H1 (cell line): ENCODE data around the gene HLA-DMB. TPM values are rescaled to one million over a fixed set of nuclear protein-coding genes. Genes with fewer than 3 reads are reported as not detected.

Experiments used
- CTCF ChIA-PET: fragments of 300-600 bp; sonication (Branson Sonifier 250); formaldehyde crosslinking; loops from one replicate; lab custom pipeline; 2021; ENCODE audit not compliant: partially characterized antibody; lab: Charles Lee
- POLR2A ChIA-PET: fragments of 300-600 bp; sonication (Branson Sonifier 250); formaldehyde crosslinking; loops from one replicate; lab custom pipeline; 2021; ENCODE audit warnings: inconsistent platforms; ENCODE audit not compliant: partially characterized antibody; lab: Charles Lee
- DNase-seq, 2 experiments: peaks; one replicate each; pipeline versions ENCODE4 v3.0.0 to v3.0.0-alpha.2; 2010 to 2022; ENCODE audit warnings: low spot score in 2 of 2, low read depth in 1 of 2, mixed read lengths in 1 of 2
- FAIRE-seq: peaks from 2 replicates; lab custom pipeline; 2011; peaks lifted over from hg19 to GRCh38; lab: Jason Lieb, UNC
- H2AFZ ChIP-seq: 2 replicates; pipeline ENCODE4 v1.8.1; 2012; ENCODE audit warnings: low read length, inconsistent platforms
- H2AK5ac ChIP-seq: 2 replicates; pipeline ENCODE4 v1.6.1; 2013; ENCODE audit warnings: low read depth, low read length
- H2BK120ac ChIP-seq: replicated peaks from 2 replicates; pipeline ENCODE3; 2013; ENCODE audit warnings: low read depth, low read length, inconsistent platforms
- H2BK12ac ChIP-seq: 2 replicates; pipeline ENCODE4 v1.6.1; 2013; ENCODE audit warnings: low read depth, low read length
- H2BK15ac ChIP-seq: 2 replicates; pipeline ENCODE4 v1.6.1; 2013; ENCODE audit warnings: low read length
- H2BK20ac ChIP-seq: 2 replicates; pipeline ENCODE4 v1.6.1; 2013; ENCODE audit warnings: low read length
- H2BK5ac ChIP-seq: 2 replicates; pipeline ENCODE4 v1.6.1; 2013; ENCODE audit warnings: low read depth, low read length
- H3K14ac ChIP-seq: 2 replicates; pipeline ENCODE4 v1.6.1; 2013; ENCODE audit warnings: inconsistent platforms; ENCODE audit not compliant: insufficient read length
- H3K18ac ChIP-seq: 2 replicates; pipeline ENCODE4 v1.6.1; 2013; ENCODE audit warnings: low read length; ENCODE audit errors: extremely low read depth
- H3K23ac ChIP-seq: 2 replicates; pipeline ENCODE4 v1.6.1; 2013; ENCODE audit warnings: inconsistent platforms; ENCODE audit not compliant: insufficient read length
- H3K23me2 ChIP-seq: 2 replicates; pipeline ENCODE4 v1.6.1; 2013; ENCODE audit warnings: low read depth, low read length
- H3K27ac ChIP-seq: 2 replicates; pipeline ENCODE4 v1.6.1; 2011; ENCODE audit warnings: low read depth, low read length, inconsistent platforms
- H3K27me3 ChIP-seq, 4 experiments: replicated peaks in 1 of 4; 1 replicate in 1 of 4; 2 replicates in 3 of 4; pipeline versions ENCODE4 v1.6.1 to v1.8.1; 2011 to 2013; ENCODE audit warnings: low read length in 3 of 4, mild to moderate bottlenecking in 3 of 4, inconsistent platforms in 2 of 4, mixed read lengths in 2 of 4, moderate library complexity in 1 of 4; ENCODE audit not compliant: control insufficient read depth in 3 of 4, insufficient read depth in 3 of 4; ENCODE audit errors: extremely low read depth in 1 of 4
- H3K36me3 ChIP-seq, 4 experiments: 2 replicates each; pipeline versions ENCODE4 v1.6.1 to v1.8.1; 2011 to 2013; ENCODE audit warnings: mild to moderate bottlenecking in 4 of 4, low read length in 3 of 4, moderate library complexity in 2 of 4, control low read depth in 1 of 4, inconsistent platforms in 1 of 4; ENCODE audit not compliant: insufficient read depth in 4 of 4, control insufficient read depth in 2 of 4
- H3K4ac ChIP-seq: replicated peaks from 2 replicates; pipeline ENCODE3; 2013; ENCODE audit warnings: low read length, low read depth, mixed read lengths, inconsistent platforms; ENCODE audit not compliant: insufficient read length
- H3K4me1 ChIP-seq, 4 experiments: replicated peaks in 1 of 4; 1 replicate in 1 of 4; 2 replicates in 3 of 4; pipeline versions ENCODE4 v1.6.1 to v1.8.1; 2011 to 2013; ENCODE audit warnings: low read length in 3 of 4, inconsistent platforms in 2 of 4, mixed read lengths in 1 of 4; ENCODE audit not compliant: insufficient read depth in 4 of 4, control insufficient read depth in 3 of 4
- H3K4me2 ChIP-seq, 2 experiments: 2 replicates each; pipeline versions ENCODE4 v1.6.1 to v1.8.1; 2011 to 2013; ENCODE audit warnings: low read depth in 2 of 2, low read length in 2 of 2, control low read depth in 1 of 2, inconsistent platforms in 1 of 2, mild to moderate bottlenecking in 1 of 2; ENCODE audit not compliant: insufficient read depth in 1 of 2
- H3K4me3 ChIP-seq, 4 experiments: fragments of 200-600, 300-600 bp in 1 of 4; sonication (generic), shearing (Covaris generic), sonication (Bioruptor Twin) in 1 of 4; 2 replicates each; pipeline versions ENCODE4 v1.5.1 to v1.8.1; 2011 to 2016; ENCODE audit warnings: low read length in 4 of 4, low read depth in 3 of 4, control low read depth in 2 of 4, inconsistent platforms in 2 of 4, mild to moderate bottlenecking in 2 of 4, mixed read lengths in 1 of 4, moderate library complexity in 1 of 4; ENCODE audit not compliant: insufficient read depth in 2 of 4; ENCODE audit errors: extremely low read depth in 1 of 4
- H3K56ac ChIP-seq: replicated peaks from 2 replicates; pipeline ENCODE3; 2013; ENCODE audit warnings: low read depth, mild to moderate bottlenecking, mixed read lengths, low read length, inconsistent platforms; ENCODE audit not compliant: insufficient read length
- H3K79me1 ChIP-seq: 2 replicates; pipeline ENCODE4 v1.6.1; 2013; ENCODE audit warnings: low read depth, low read length, control low read depth
- H3K79me2 ChIP-seq, 2 experiments: 2 replicates each; pipeline versions ENCODE4 v1.6.1 to v1.8.1; 2012 to 2013; ENCODE audit warnings: low read length in 2 of 2, mild to moderate bottlenecking in 2 of 2, inconsistent platforms in 1 of 2; ENCODE audit not compliant: insufficient read depth in 2 of 2, control insufficient read depth in 1 of 2
- H3K9ac ChIP-seq, 4 experiments: replicated peaks in 1 of 4; 1 replicate in 1 of 4; 2 replicates in 3 of 4; pipeline versions ENCODE4 v1.6.1 to v1.8.1; 2011 to 2013; ENCODE audit warnings: low read depth in 3 of 4, low read length in 3 of 4, control low read depth in 2 of 4, mild to moderate bottlenecking in 2 of 4, moderate library complexity in 2 of 4, inconsistent platforms in 1 of 4; ENCODE audit errors: extremely low read depth in 1 of 4
- H3K9me3 ChIP-seq, 2 experiments: 2 replicates each; pipeline versions ENCODE4 v1.6.1 to v1.8.1; 2012 to 2013; ENCODE audit warnings: mild to moderate bottlenecking in 2 of 2, moderate library complexity in 2 of 2, control low read depth in 1 of 2, inconsistent platforms in 1 of 2, low read depth in 1 of 2, low read length in 1 of 2, mixed read lengths in 1 of 2; ENCODE audit not compliant: insufficient read depth in 2 of 2
- H4K20me1 ChIP-seq, 2 experiments: replicated peaks in 1 of 2; 2 replicates each; pipeline versions ENCODE3 to v1.8.1; 2011 to 2013; ENCODE audit warnings: inconsistent platforms in 2 of 2, low read length in 2 of 2, mild to moderate bottlenecking in 1 of 2; ENCODE audit not compliant: insufficient read depth in 2 of 2, control insufficient read depth in 1 of 2
- H4K5ac ChIP-seq: 2 replicates; pipeline ENCODE4 v1.6.1; 2013; ENCODE audit warnings: low read length, low read depth, mixed read lengths, inconsistent platforms; ENCODE audit not compliant: insufficient read length
- H4K8ac ChIP-seq: 2 replicates; pipeline ENCODE4 v1.8.0; 2013; ENCODE audit warnings: mild to moderate bottlenecking, moderate library complexity, low read length, inconsistent platforms; ENCODE audit not compliant: insufficient read depth; ENCODE audit errors: extremely low read depth
- H4K91ac ChIP-seq: replicated peaks from 2 replicates; pipeline ENCODE3; 2013; ENCODE audit warnings: low read length, mixed read lengths, inconsistent platforms; ENCODE audit not compliant: insufficient read length
- JUN ChIP-seq: IDR thresholded peaks from 2 replicates; pipeline ENCODE4 v1.6.1; 2011; ENCODE audit warnings: low read depth, mild to moderate bottlenecking, improper control_type of control experiment, low read length
- KDM4A ChIP-seq: IDR thresholded peaks from one replicate; pipeline ENCODE4 v1.7.1; 2012; ENCODE audit warnings: low read depth, mild to moderate bottlenecking, moderate library complexity, low read length, inconsistent platforms; ENCODE audit not compliant: severe bottlenecking
- NANOG ChIP-seq: IDR thresholded peaks from 2 replicates; pipeline ENCODE4 v1.6.1; 2011; ENCODE audit warnings: low read length, low read depth, mild to moderate bottlenecking, inconsistent platforms; ENCODE audit not compliant: insufficient read depth, poor library complexity, severe bottlenecking
- RNF2 ChIP-seq: fragments of 200-900, 300-1000 bp; sonication (generic); IDR thresholded peaks from 2 replicates; pipeline ENCODE4 v1.7.1; 2016; ENCODE audit warnings: borderline replicate concordance, low read depth, mild to moderate bottlenecking, antibody characterized with exemption, low read length; ENCODE audit not compliant: poor library complexity, severe bottlenecking; ENCODE audit errors: missing control alignments
- RXRA ChIP-seq: IDR thresholded peaks from 2 replicates; pipeline ENCODE4 v1.6.1; 2011; ENCODE audit warnings: low read depth, mild to moderate bottlenecking, low read length, moderate library complexity; ENCODE audit not compliant: insufficient read depth
- TAF1 ChIP-seq: IDR thresholded peaks from 2 replicates; pipeline ENCODE4 v1.6.1; 2011; ENCODE audit warnings: mild to moderate bottlenecking, low read depth, low read length
- TEAD4 ChIP-seq: IDR thresholded peaks from 2 replicates; pipeline ENCODE4 v1.6.1; 2012; ENCODE audit warnings: low read depth, low read length, inconsistent platforms, mixed read lengths
- WGBS, 2 experiments: shearing (Covaris generic) in 1 of 2; methylation state at CpG; one replicate each; pipeline versions ENCODE4 v1.1.6 to v1.1.7; 2013 to 2015; ENCODE audit warnings: low lambda C conversion rate in 2 of 2, mixed read lengths in 2 of 2, inconsistent platforms in 1 of 2, low coverage in 1 of 2, missing lambda C conversion rate in 1 of 2; ENCODE audit not compliant: insufficient replicate concordance in 2 of 2, insufficient coverage in 1 of 2, insufficient read length in 1 of 2; ENCODE audit errors: extremely low coverage in 1 of 2, missing lambda C conversion rate in 1 of 2; 5-methylcytosine and 5-hydroxymethylcytosine counted together
- polyA plus RNA-seq, 7 experiments: library from polyadenylated mRNA; depleted of rRNA in 3 of 7; stranded (reverse) in 5 of 7; unstranded in 2 of 7; fragments of >200 nt in 5 of 7; fragments of 200-250 nt in 2 of 7; gene quantifications; 1 replicate in 5 of 7; 2 replicates in 1 of 7; 4 replicates in 1 of 7; pipeline versions ENCODE4 v1.2.1 to v1.2.3, GENCODE V29; 2011 to 2013; ENCODE audit warnings: missing spikeins in 2 of 7, mixed read lengths in 2 of 7
- total RNA-seq: library from RNA; stranded (reverse); fragmentation: NEBNext Ultra II Directional; extraction: Animal tissue kit (Norgen Biotek cat#: 25700); gene quantifications from 2 replicates; pipeline ENCODE4 v1.2.1, GENCODE V29; 2021

HLA-DMB gene
- total and polyA plus RNA-seq, 2 of the 8 experiments (the other 6 are each of a cell fraction or from before 2014, with no cell fraction given): 2.7 to 4.7 TPM

DNA sequence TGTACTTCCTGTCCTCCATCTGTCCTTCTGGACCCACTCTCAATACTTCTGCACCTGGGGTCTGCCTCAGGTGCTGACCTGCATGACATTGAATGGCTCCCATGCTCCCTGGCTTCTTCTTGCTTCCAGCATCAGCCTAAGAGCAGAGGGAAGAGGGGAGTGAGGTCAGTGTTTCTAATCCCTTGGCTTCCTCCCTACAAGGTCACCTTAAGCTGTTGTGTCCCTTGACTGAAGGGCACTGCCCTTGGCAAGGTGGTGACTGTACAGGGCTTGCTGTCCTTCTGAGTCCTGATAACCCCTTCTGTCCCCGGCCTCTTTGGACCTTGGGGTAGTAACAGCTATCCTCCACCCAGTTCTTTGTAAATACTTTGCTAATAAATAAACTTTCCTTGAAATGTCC is 9.6 kb downstream of the HLA-DMB start:
- Histone ChIP-seq H4K91ac (no peak overlapping the region), H3K4me2 (no peak overlapping the region), H2BK120ac (no peak overlapping the region), H2BK5ac (no peak overlapping the region), H3K23ac (no peak overlapping the region), H3K18ac (no peak overlapping the region), H3K4ac (no peak overlapping the region), H4K8ac (no peak overlapping the region), H3K14ac (no peak overlapping the region), H3K79me2 (no peaks in the 10 kb centered on the region), H3K56ac (no peak overlapping the region), H2AFZ (no peak overlapping the region), H3K36me3 (no peaks in the 10 kb centered on the region), H2BK12ac (no peak overlapping the region), H3K4me1 (no peaks in the 10 kb centered on the region), H3K27ac (no peak overlapping the region), H2BK20ac (no peak overlapping the region), H4K5ac (no peak overlapping the region), H2BK15ac (no peak overlapping the region), H3K4me3 (no peak overlapping the region), H3K79me1 (no peaks in the 10 kb centered on the region), H3K23me2 (no peaks in the 10 kb centered on the region), H3K9ac (no peak overlapping the region), H2AK5ac (no peak overlapping the region), H4K20me1 (no peaks in the 10 kb centered on the region), H3K27me3 (no peaks in the 10 kb centered on the region), H3K9me3 (no peaks in the 10 kb centered on the region; a peak in 1 of 4 replicates)
- TF ChIP-seq RNF2: no peak
- no peak for TF ChIP-seq KDM4A
- no peak for TF ChIP-seq TAF1
- no peak for TF ChIP-seq RXRA
- no peak for TF ChIP-seq JUN
- no peak for TF ChIP-seq NANOG
- no peak for TF ChIP-seq TEAD4
- 41% methylated on average over 1 of the region's 1 CpG; no CpG with 5 or more reads in 1 of the 2 experiments for WGBS, 2 experiments
- ChIA-PET POLR2A (interaction anchor here (4.7 kb wide), 1 partner anchor 40 kb away, joined by 37 read pairs; no protein-coding TSS in a partner anchor), CTCF (interaction anchor here (1.1 to 9.7 kb wide), 7 partner anchors 10 to 218 kb away, joined by 4 to 160 read pairs (median 48); partner anchors contain the start of genes HLA-DMA and HLA-DMB)
- DNase-seq (no peak), FAIRE-seq (no peak)
